ENCODE data around the gene SALL4. TPM values are rescaled to one million over a fixed set of nuclear protein-coding genes. Genes with fewer than 3 reads are reported as not detected.

Gene SALL4
- total and polyA plus RNA-seq, 2 donors (not counting 3 experiments of a cell fraction or from before 2014, with no cell fraction given) = 1.3 to 1.9 TPM

- POLR2A ChIA-PET = no interaction called here
- Histone ChIP-seq H4K20me1 (replicated peaks; ENCODE audit: control insufficient read depth, extremely low read depth, insufficient read depth, low read length) (no peaks in the 10 kb centered on the region), H3K9ac (replicated peaks; ENCODE audit: extremely low read depth, insufficient read depth, low read length) (no peak overlapping the region)
Observed at GRCh38 chr20:51792960-51793359, 9.4 kb downstream of the SALL4 start.

More at GRCh38 chr20:51792960-51793359, 9.4 kb downstream of the SALL4 start:
- Histone ChIP-seq H3K9me1 (replicated peaks; ENCODE audit: control insufficient read depth, extremely low read depth, insufficient read depth, low read length) (no peaks in the 10 kb centered on the region), H3K9me3 (replicated peaks; ENCODE audit: control insufficient read depth, insufficient read depth, low read length) (no peaks in the 10 kb centered on the region), H3K27ac (ENCODE audit: insufficient read depth, low read depth, low read length) (no peak overlapping the region), H2AFZ (ENCODE audit: low read depth, low read length) (no peak overlapping the region), H3K27me3 (ENCODE audit: control insufficient read depth in 2 of 2, insufficient read depth in 2 of 2, low read length in 2 of 2) (peaks cover 0 to 2% of the 10 kb centered on the region in 2 experiments), H3K4me1 (ENCODE audit: control insufficient read depth, extremely low read depth, insufficient read depth, low read length) (no peaks in the 10 kb centered on the region), H3K4me2 (ENCODE audit: insufficient read depth, low read length) (no peak overlapping the region), H3K36me3 (ENCODE audit: control insufficient read depth in 2 of 2, extremely low read depth in 1 of 2, insufficient read depth in 2 of 2, low read length in 2 of 2) (no peaks in the 10 kb centered on the region), H3K4me3 (replicated peaks in 1 of 3; ENCODE audit: insufficient read depth in 1 of 3, low read depth in 1 of 3, low read length in 3 of 3) (no peak overlapping the region), H3K79me2 (ENCODE audit: control insufficient read depth, insufficient read depth, low read length) (no peaks in the 10 kb centered on the region)
- BruUV-seq (replicated peaks) = no TSS peak
- no peak for TF ChIP-seq JUN (IDR thresholded peaks at IDR 0.05; ENCODE audit: borderline replicate concordance, insufficient read depth, insufficient read length, low read depth)
- TF ChIP-seq EZH2 (IDR thresholded peaks at IDR 0.05; ENCODE audit: borderline replicate concordance, low read depth, low read length, severe bottlenecking) = no peak
- no peak for TF ChIP-seq POLR2AphosphoS5 (IDR thresholded peaks at IDR 0.05; ENCODE audit: insufficient read depth, low read depth, low read length)
- no peak for TF ChIP-seq FOS (IDR thresholded peaks at IDR 0.05; ENCODE audit: borderline replicate concordance, insufficient read depth, low read length)
- TF ChIP-seq GATA2 (IDR thresholded peaks at IDR 0.05; ENCODE audit: insufficient read depth, insufficient read length, low read depth, low read length) = no peak
- TF ChIP-seq, protein P1, sequence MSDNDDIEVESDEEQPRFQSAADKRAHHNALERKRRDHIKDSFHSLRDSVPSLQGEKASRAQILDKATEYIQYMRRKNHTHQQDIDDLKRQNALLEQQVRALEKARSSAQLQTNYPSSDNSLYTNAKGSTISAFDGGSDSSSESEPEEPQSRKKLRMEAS (IDR thresholded peaks at IDR 0.05; ENCODE audit: insufficient read depth, insufficient read length) = no peak
- no peak for TF ChIP-seq MYC (IDR thresholded peaks at IDR 0.05; ENCODE audit: low read depth, low read length)
- no peak for TF ChIP-seq CTCF (IDR thresholded peaks at IDR 0.05; ENCODE audit: extremely low read depth in 1 of 2, insufficient read depth in 1 of 2, low read depth in 1 of 2, low read length in 2 of 2)
- TF ChIP-seq POLR2A (IDR thresholded peaks at IDR 0.05; ENCODE audit: low read depth, low read length) = no peak
- CTCF ChIA-PET = interaction anchor here (0.5 to 0.6 kb wide), 2 partner anchors 17 to 134 kb away, joined by 3 to 4 read pairs; no protein-coding TSS in a partner anchor
- DNase-seq (ENCODE audit: low read depth, low spot score) (no peak), FAIRE-seq (no peak)
- intact Hi-C loops (cut with micrococcal nuclease) (no loop called here), dilution Hi-C loops (cut with MboI; ENCODE audit: extremely low pct_ligation_motif_present, low sequenced_read_pairs) (no loop called here)

All from endothelial cell of umbilical vein (primary cell).